Karpas-422 (cell line): ENCODE results near the gene LCA5. TPM values are rescaled to one million over a fixed set of nuclear protein-coding genes. Genes with fewer than 3 reads are reported as not detected.
A peak's percentile ranks its signal among the peaks of the same experiment; 100 is the strongest.

Experiments used
- DNase-seq: peaks from one replicate; pipeline ENCODE4 v3.0.0-alpha.2; 2015
- H2AFZ ChIP-seq: fragments of 200-600 bp; sonication (generic); 2 replicates; pipeline ENCODE4 v1.6.1; 2014; ENCODE audit warnings: antibody characterized with exemption, low read length, mixed read lengths
- H3K27ac ChIP-seq: fragments of 200-600 bp; sonication (generic); 2 replicates; pipeline ENCODE4 v1.5.1; 2014; ENCODE audit warnings: mild to moderate bottlenecking, low read length, moderate library complexity
- H3K27me3 ChIP-seq: fragments of 200-600 bp; sonication (generic); 2 replicates; pipeline ENCODE4 v1.6.1; 2014; ENCODE audit warnings: low read length, mixed read lengths
- H3K36me3 ChIP-seq: fragments of 200-600 bp; sonication (generic); 2 replicates; pipeline ENCODE4 v1.6.1; 2014; ENCODE audit warnings: low read length, mixed read lengths; ENCODE audit not compliant: insufficient read depth
- H3K4me1 ChIP-seq: fragments of 200-600 bp; sonication (generic); 2 replicates; pipeline ENCODE4 v1.6.1; 2014; ENCODE audit warnings: mild to moderate bottlenecking, low read length, mixed read lengths
- H3K4me2 ChIP-seq: fragments of 200-600 bp; sonication (generic); 2 replicates; pipeline ENCODE4 v1.6.1; 2014; ENCODE audit warnings: low read length, low read depth, mild to moderate bottlenecking; ENCODE audit not compliant: poor library complexity, severe bottlenecking
- H3K4me3 ChIP-seq: fragments of 200-600 bp; sonication (generic); 2 replicates; pipeline ENCODE4 v1.5.1; 2014; ENCODE audit warnings: mild to moderate bottlenecking, antibody characterized with exemption, low read length, mixed read lengths
- H3K79me2 ChIP-seq: fragments of 200-600 bp; sonication (generic); 2 replicates; pipeline ENCODE4 v1.6.1; 2014; ENCODE audit warnings: mild to moderate bottlenecking, low read length, mixed read lengths
- H3K9ac ChIP-seq: fragments of 200-600 bp; sonication (generic); 2 replicates; pipeline ENCODE4 v1.6.0; 2014; ENCODE audit warnings: low read length
- H3K9me2 ChIP-seq: fragments of 200-600 bp; sonication (generic), shearing (Covaris generic); replicated peaks from 2 replicates; pipeline ENCODE4 v1.6.0; 2014; ENCODE audit warnings: mild to moderate bottlenecking, low read length, moderate library complexity; ENCODE audit not compliant: insufficient read depth
- H3K9me3 ChIP-seq: fragments of 300-700, 200-600 bp; sonication (generic); 2 replicates; pipeline ENCODE4 v1.6.1; 2014; ENCODE audit warnings: low read length, mixed read lengths
- H4K20me1 ChIP-seq: fragments of 200-600 bp; sonication (generic); 2 replicates; pipeline ENCODE4 v1.6.1; 2014; ENCODE audit warnings: mild to moderate bottlenecking, antibody characterized with exemption, low read length, low read depth; ENCODE audit not compliant: insufficient read depth
- total RNA-seq: library from RNA; depleted of rRNA; stranded (reverse); fragments of >200 nt; shearing (Covaris generic); gene quantifications from 2 replicates; pipeline ENCODE4 v1.2.3, GENCODE V29; 2014; ENCODE audit warnings: low replicate concordance

LCA5 gene
- total RNA-seq, 1 experiment from 2014 or later: not detected

DNA sequence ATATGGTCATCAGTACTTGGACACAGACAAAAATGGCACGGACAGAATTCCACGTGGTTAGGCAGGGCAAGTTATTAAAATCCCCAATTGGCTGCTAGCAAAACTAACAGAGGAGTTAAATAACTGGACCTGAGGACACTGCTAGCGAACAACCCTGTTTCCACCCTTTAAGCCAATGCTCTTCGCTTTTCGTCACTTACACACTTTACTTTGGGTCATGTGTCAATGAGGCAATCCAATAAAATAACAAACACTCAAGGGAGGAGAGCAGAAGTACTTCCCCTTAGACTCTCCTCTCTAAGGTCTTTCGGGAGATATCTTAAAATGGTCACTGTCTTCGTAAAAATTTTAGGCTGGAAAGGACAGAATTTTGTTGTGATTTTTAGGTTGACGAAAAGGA, 68.6 kb downstream of the LCA5 start:
- Histone ChIP-seq H4K20me1 (no peaks in the 10 kb centered on the region), H3K79me2 (no peaks in the 10 kb centered on the region), H3K36me3 (no peaks in the 10 kb centered on the region), H3K4me3 (no peak overlapping the region), H3K9me2 (no peaks in the 10 kb centered on the region), H3K27ac (no peak overlapping the region), H3K27me3 (no peaks in the 10 kb centered on the region), H3K4me2 (no peak overlapping the region), H3K9me3 (no peaks in the 10 kb centered on the region), H2AFZ (no peak overlapping the region), H3K9ac (no peak overlapping the region), H3K4me1 (no peaks in the 10 kb centered on the region)
- DNase-seq: no peak

- H3K4me3 ChIP-seq: no peak overlapping the region
- H2AFZ ChIP-seq: no peak overlapping the region
- DNase-seq: no peak
- H3K27me3 ChIP-seq: no peaks in the 10 kb centered on the region
- H3K4me2 ChIP-seq: no peak overlapping the region
- no peaks in the 10 kb centered on the region for H3K36me3 ChIP-seq
- H3K9ac ChIP-seq: no peak overlapping the region
- H3K27ac ChIP-seq: no peak overlapping the region
- no peaks in the 10 kb centered on the region for H3K9me3 ChIP-seq
- H3K9me2 ChIP-seq: no peaks in the 10 kb centered on the region
- H3K79me2 ChIP-seq: no peaks in the 10 kb centered on the region
- H3K4me1 ChIP-seq: no peaks in the 10 kb centered on the region
- H4K20me1 ChIP-seq: no peaks in the 10 kb centered on the region
These were observed 69.1 kb downstream of the LCA5 start for GRCh38 chr6:79468116-79468515.

- Histone ChIP-seq H3K4me3 (no peak overlapping the region), H3K27me3 (no peaks in the 10 kb centered on the region), H3K9ac (no peak overlapping the region), H3K36me3 (no peaks in the 10 kb centered on the region), H3K27ac (no peak overlapping the region), H4K20me1 (no peaks in the 10 kb centered on the region), H3K9me2 (no peaks in the 10 kb centered on the region), H3K9me3 (no peaks in the 10 kb centered on the region), H3K4me2 (no peak overlapping the region), H3K4me1 (no peaks in the 10 kb centered on the region), H3K79me2 (no peaks in the 10 kb centered on the region), H2AFZ (no peak overlapping the region)
- DNase-seq: no peak
These were observed 69.5 kb downstream of the LCA5 start for GRCh38 chr6:79467716-79468115.

DNA sequence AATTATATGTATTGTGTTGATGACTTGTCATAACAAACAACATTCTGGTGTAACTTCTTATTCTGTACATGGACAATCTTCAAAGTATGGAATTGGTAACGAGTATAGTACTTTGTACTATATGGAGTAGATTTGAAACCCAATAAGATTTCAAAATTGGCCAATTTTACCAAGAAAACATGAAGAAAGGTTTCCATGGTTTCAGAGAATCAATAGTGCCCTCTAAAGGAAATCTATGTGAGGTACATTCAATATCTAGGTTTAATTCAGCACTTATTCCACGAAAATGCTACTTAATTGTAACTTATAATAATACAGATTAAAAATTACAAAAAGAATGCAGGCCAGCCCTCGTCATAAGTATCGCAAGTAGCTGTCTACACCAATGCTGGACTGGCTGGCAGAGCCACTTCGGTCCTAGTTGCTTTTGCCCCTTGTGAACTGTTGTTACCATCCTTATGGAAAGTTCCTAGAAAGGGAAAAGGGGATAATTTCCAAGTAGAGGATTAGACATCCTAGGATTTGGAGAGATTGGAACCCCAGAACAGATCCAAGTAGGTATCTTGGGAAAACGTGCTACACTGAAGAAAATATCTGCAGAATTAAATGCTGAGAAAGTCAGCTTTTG, 70.9 kb downstream of the LCA5 start:
- no peak overlapping the region for H2AFZ ChIP-seq
- H3K4me1 ChIP-seq: no peaks in the 10 kb centered on the region
- no peaks in the 10 kb centered on the region for H3K36me3 ChIP-seq
- no peaks in the 10 kb centered on the region for H3K79me2 ChIP-seq
- H3K9me3 ChIP-seq: no peaks in the 10 kb centered on the region
- H3K4me3 ChIP-seq: no peak overlapping the region
- no peak overlapping the region for H3K9ac ChIP-seq
- H4K20me1 ChIP-seq: no peaks in the 10 kb centered on the region
- H3K9me2 ChIP-seq: no peaks in the 10 kb centered on the region
- peak; percentile 69 for DNase-seq
- no peaks in the 10 kb centered on the region for H3K27me3 ChIP-seq
- no peak overlapping the region for H3K4me2 ChIP-seq
- no peak overlapping the region for H3K27ac ChIP-seq

DNA sequence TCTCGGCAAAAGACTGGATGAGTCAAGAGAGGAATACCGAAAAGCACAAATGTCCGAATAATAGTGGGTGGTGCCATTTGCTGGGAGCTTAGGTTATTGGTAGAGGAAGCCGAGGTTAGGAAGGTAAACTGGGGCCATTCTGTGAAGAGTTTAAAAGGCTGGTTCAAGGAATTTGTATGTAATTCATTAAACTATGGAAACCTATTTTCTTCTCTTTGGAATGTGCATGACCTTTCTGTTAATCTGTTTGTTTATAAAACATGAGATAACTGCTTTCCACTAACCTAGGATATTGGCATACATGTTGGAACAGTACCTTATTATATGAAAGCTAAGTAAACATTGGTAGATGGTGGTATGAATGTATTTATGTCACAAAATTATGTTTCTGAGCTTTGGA, 71.8 kb downstream of the LCA5 start:
- Histone ChIP-seq H3K27me3 (no peaks in the 10 kb centered on the region), H3K9me2 (no peaks in the 10 kb centered on the region), H3K4me3 (no peak overlapping the region), H4K20me1 (no peaks in the 10 kb centered on the region), H3K27ac (no peak overlapping the region), H3K4me2 (no peak overlapping the region), H2AFZ (no peak overlapping the region), H3K9me3 (no peaks in the 10 kb centered on the region), H3K36me3 (no peaks in the 10 kb centered on the region), H3K9ac (no peak overlapping the region), H3K4me1 (no peaks in the 10 kb centered on the region), H3K79me2 (no peaks in the 10 kb centered on the region)
- DNase-seq: no peak

DNA sequence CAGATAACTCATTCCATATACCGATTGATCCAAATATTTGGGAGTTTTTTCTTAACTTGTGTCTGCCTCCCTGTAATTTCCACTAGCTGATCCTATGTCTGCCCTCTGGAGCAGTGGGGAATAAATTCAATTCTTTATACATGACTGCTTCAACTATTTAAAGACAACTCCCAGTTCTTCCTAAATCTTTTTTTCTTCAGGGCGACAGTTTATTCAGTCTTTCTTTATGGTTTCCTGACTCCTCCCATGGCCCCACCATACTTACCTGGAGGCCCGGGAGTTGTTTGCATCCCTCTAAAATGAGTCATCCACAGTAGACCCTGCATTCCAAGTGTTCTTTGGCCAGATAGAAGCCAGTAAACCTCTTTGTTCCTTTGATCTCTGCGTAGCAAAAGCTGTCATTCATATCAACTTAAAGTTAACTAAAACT, 73.6 kb downstream of the LCA5 start:
- Histone ChIP-seq H3K9me2 (no peaks in the 10 kb centered on the region), H2AFZ (no peak overlapping the region), H3K27ac (no peak overlapping the region), H3K4me2 (no peak overlapping the region), H3K9me3 (no peaks in the 10 kb centered on the region), H3K9ac (no peak overlapping the region), H3K4me3 (no peak overlapping the region), H3K27me3 (no peaks in the 10 kb centered on the region), H3K79me2 (no peaks in the 10 kb centered on the region), H4K20me1 (no peaks in the 10 kb centered on the region), H3K4me1 (no peaks in the 10 kb centered on the region), H3K36me3 (no peaks in the 10 kb centered on the region)
- no peak for DNase-seq

- Histone ChIP-seq H2AFZ (no peak overlapping the region), H3K9me2 (no peaks in the 10 kb centered on the region), H3K4me2 (no peak overlapping the region), H3K79me2 (no peaks in the 10 kb centered on the region), H3K4me1 (no peaks in the 10 kb centered on the region), H3K27ac (no peak overlapping the region), H4K20me1 (no peaks in the 10 kb centered on the region), H3K36me3 (no peaks in the 10 kb centered on the region), H3K9me3 (no peaks in the 10 kb centered on the region), H3K27me3 (no peaks in the 10 kb centered on the region), H3K4me3 (no peak overlapping the region), H3K9ac (no peak overlapping the region)
- DNase-seq: no peak
These were observed 76.0 kb downstream of the LCA5 start for GRCh38 chr6:79461205-79461604.

GRCh38 chr6:79455446-79455845, 81.8 kb downstream of the LCA5 start:
- DNase-seq: no peak
- Histone ChIP-seq H3K9me3 (no peaks in the 10 kb centered on the region), H3K4me1 (no peaks in the 10 kb centered on the region), H3K9me2 (no peaks in the 10 kb centered on the region), H3K36me3 (no peaks in the 10 kb centered on the region), H3K79me2 (no peaks in the 10 kb centered on the region), H3K4me3 (no peak overlapping the region), H3K27me3 (no peaks in the 10 kb centered on the region), H4K20me1 (no peaks in the 10 kb centered on the region), H3K9ac (no peak overlapping the region), H3K27ac (no peak overlapping the region), H2AFZ (no peak overlapping the region), H3K4me2 (no peak overlapping the region)
